A673 (cell line): ENCODE results near the gene TTPAL. TPM values are rescaled to one million over a fixed set of nuclear protein-coding genes. Genes with fewer than 3 reads are reported as not detected.
A peak's percentile ranks its signal among the peaks of the same experiment; 100 is the strongest.

Source experiments
- BruUV-seq: library from RNA; stranded (reverse); fragments of 400-500 nt; replicated peaks from 2 replicates; lab custom pipeline; 2021; lab: Mats Ljungman, UMichigan
- CTCF ChIA-PET: fragments of 300-600 bp; sonication (Branson Sonifier 250); formaldehyde crosslinking; loops from one replicate; lab custom pipeline; 2022; ENCODE audit warnings: antibody characterized with exemption; lab: Charles Lee
- POLR2A ChIA-PET: fragments of 300-600 bp; sonication (Branson Sonifier 250); formaldehyde crosslinking; loops from one replicate; lab custom pipeline; 2022; ENCODE audit warnings: antibody characterized with exemption; ENCODE audit not compliant: low non-redundant PET; lab: Charles Lee
- DNase-seq: peaks from one replicate; pipeline ENCODE4 v3.0.0-alpha.2; 2015; ENCODE audit warnings: low spot score
- H3K27ac ChIP-seq: fragments of 200-600 bp; sonication (generic); 2 replicates; pipeline ENCODE4 v1.5.1; 2016; ENCODE audit warnings: mixed run types, low read depth, mild to moderate bottlenecking, mixed read lengths, antibody characterized with exemption, low read length; ENCODE audit not compliant: poor library complexity, severe bottlenecking
- H3K27me3 ChIP-seq: fragments of 200-600 bp; sonication (generic); replicated peaks from 2 replicates; pipeline ENCODE4 v1.6.1; 2017; ENCODE audit warnings: mixed run types, low read depth, mild to moderate bottlenecking, mixed read lengths, antibody characterized with exemption, low read length; ENCODE audit not compliant: insufficient read depth, poor library complexity
- H3K36me3 ChIP-seq: fragments of 200-600 bp; sonication (generic); 2 replicates; pipeline ENCODE4 v1.6.1; 2016; ENCODE audit warnings: mixed run types, mild to moderate bottlenecking, mixed read lengths, antibody characterized with exemption, low read length; ENCODE audit not compliant: insufficient read depth, poor library complexity, severe bottlenecking
- H3K4me1 ChIP-seq: fragments of 200-600 bp; sonication (generic); 2 replicates; pipeline ENCODE4 v1.6.1; 2017; ENCODE audit warnings: mixed run types, mild to moderate bottlenecking, mixed read lengths, antibody characterized with exemption, low read length; ENCODE audit not compliant: insufficient read depth, poor library complexity, severe bottlenecking
- H3K4me3 ChIP-seq: fragments of 200-600 bp; sonication (generic); 2 replicates; pipeline ENCODE4 v1.5.1; 2016; ENCODE audit warnings: low read depth, mixed run types, mild to moderate bottlenecking, mixed read lengths, low read length; ENCODE audit not compliant: poor library complexity, severe bottlenecking
- H3K9me3 ChIP-seq: fragments of 200-600 bp; sonication (generic); 2 replicates; pipeline ENCODE4 v1.6.1; 2016; ENCODE audit warnings: mixed run types, low read depth, mild to moderate bottlenecking, mixed read lengths, antibody characterized with exemption, low read length; ENCODE audit not compliant: poor library complexity, severe bottlenecking
- CTCF ChIP-seq: fragments of 300-800, 200-600 bp; sonication (generic); conservative IDR thresholded peaks from 2 replicates; pipeline ENCODE4 v1.5.1; 2017; ENCODE audit warnings: low read depth, mild to moderate bottlenecking, antibody characterized with exemption, low read length, moderate library complexity, mixed read lengths
- EZH2 ChIP-seq: fragments of 200-600 bp; sonication (generic); IDR thresholded peaks from 2 replicates; pipeline ENCODE4 v1.6.1; 2017; ENCODE audit warnings: borderline replicate concordance, low read depth, mild to moderate bottlenecking, mixed read lengths, antibody characterized with exemption, low read length; ENCODE audit not compliant: poor library complexity, severe bottlenecking
- intact Hi-C: fragments of 100-400 bp; cut with micrococcal nuclease; formaldehyde crosslinking; loops from one replicate; pipeline ENCODE4 v1.10.0; 2022; ENCODE audit not compliant: unreplicated experiment
- total RNA-seq: library from RNA; stranded (reverse); gene quantifications from 2 replicates; pipeline ENCODE4 v1.2.3, GENCODE V29; 2021

The TTPAL gene
- total RNA-seq, 1 experiment from 2014 or later, result 14.6 TPM

GRCh38 chr20:44460795-44461141, 14.9 kb upstream of the TTPAL start:
- BruUV-seq, result no TSS peak
- intact Hi-C loops, result loop anchor here (2.0 to 10.0 kb wide), 3 partner anchors 72 to 346 kb away; no protein-coding TSS in a partner anchor

GRCh38 chr20:44461142-44461802, 14.4 kb upstream of the TTPAL start:
- no peak overlapping the region for H3K27ac ChIP-seq
- H3K27me3 ChIP-seq, result no peaks in the 10 kb centered on the region
- no TSS peak for BruUV-seq
- POLR2A ChIA-PET, result no interaction called here
- intact Hi-C loops, result loop anchor here (2.0 to 10.0 kb wide), 3 partner anchors 72 to 346 kb away; no protein-coding TSS in a partner anchor
- 0 out of 2 replicates have a peak, but pooled peaks have one; percentile 30 for TF ChIP-seq CTCF
- TF ChIP-seq EZH2, result no peak
- DNase-seq, result no peak
- H3K36me3 ChIP-seq, result no peaks in the 10 kb centered on the region
- H3K4me3 ChIP-seq, result no peak overlapping the region
- CTCF ChIA-PET, result no interaction called here
- no peaks in the 10 kb centered on the region for H3K4me1 ChIP-seq
- H3K9me3 ChIP-seq, result no peaks in the 10 kb centered on the region

More at GRCh38 chr20:44460795-44461141, 14.9 kb upstream of the TTPAL start:
- CTCF ChIA-PET, result no interaction called here
- H3K27ac ChIP-seq, result no peak overlapping the region
- TF ChIP-seq CTCF (peak; percentile 62), EZH2 (no peak)
- H3K36me3 ChIP-seq, result no peaks in the 10 kb centered on the region
- H3K4me1 ChIP-seq, result no peaks in the 10 kb centered on the region
- no peak overlapping the region for H3K4me3 ChIP-seq
- H3K27me3 ChIP-seq, result no peaks in the 10 kb centered on the region
- POLR2A ChIA-PET, result no interaction called here
- H3K9me3 ChIP-seq, result no peaks in the 10 kb centered on the region
- peak; percentile 45 for DNase-seq

- Histone ChIP-seq H3K27me3 (no peaks in the 10 kb centered on the region), H3K9me3 (no peaks in the 10 kb centered on the region), H3K4me1 (no peaks in the 10 kb centered on the region), H3K4me3 (no peak overlapping the region), H3K36me3 (no peaks in the 10 kb centered on the region), H3K27ac (no peak overlapping the region)
- TF ChIP-seq CTCF, result no peak
- no peak for TF ChIP-seq EZH2
- BruUV-seq, result no TSS peak
- CTCF ChIA-PET, result no interaction called here
- POLR2A ChIA-PET, result no interaction called here
- no peak for DNase-seq
- intact Hi-C loops, result loop anchor here (2.0 to 10.0 kb wide), 3 partner anchors 73 to 347 kb away; no protein-coding TSS in a partner anchor
These were observed 13.9 kb upstream of the TTPAL start for GRCh38 chr20:44461803-44462174.
